PC-3 (cell line): Measurements from ENCODE around the gene ABCB7.

Source experiments
- EZH2phosphoT487 ChIP-seq: fragments of 300-600 bp; sonication (generic); IDR thresholded peaks from 2 replicates; pipeline ENCODE4 v1.6.1; 2018; ENCODE audit warnings: mild to moderate bottlenecking, antibody characterized with exemption, low read length, borderline replicate concordance
- TF ChIP-seq, protein P1 (sequence below): fragments of 300-600 bp; sonication (generic); conservative IDR thresholded peaks from 2 replicates; pipeline ENCODE4 v1.5.1; 2017; ENCODE audit warnings: antibody characterized with exemption, low read depth, mild to moderate bottlenecking, low read length

- TF ChIP-seq, protein P1, sequence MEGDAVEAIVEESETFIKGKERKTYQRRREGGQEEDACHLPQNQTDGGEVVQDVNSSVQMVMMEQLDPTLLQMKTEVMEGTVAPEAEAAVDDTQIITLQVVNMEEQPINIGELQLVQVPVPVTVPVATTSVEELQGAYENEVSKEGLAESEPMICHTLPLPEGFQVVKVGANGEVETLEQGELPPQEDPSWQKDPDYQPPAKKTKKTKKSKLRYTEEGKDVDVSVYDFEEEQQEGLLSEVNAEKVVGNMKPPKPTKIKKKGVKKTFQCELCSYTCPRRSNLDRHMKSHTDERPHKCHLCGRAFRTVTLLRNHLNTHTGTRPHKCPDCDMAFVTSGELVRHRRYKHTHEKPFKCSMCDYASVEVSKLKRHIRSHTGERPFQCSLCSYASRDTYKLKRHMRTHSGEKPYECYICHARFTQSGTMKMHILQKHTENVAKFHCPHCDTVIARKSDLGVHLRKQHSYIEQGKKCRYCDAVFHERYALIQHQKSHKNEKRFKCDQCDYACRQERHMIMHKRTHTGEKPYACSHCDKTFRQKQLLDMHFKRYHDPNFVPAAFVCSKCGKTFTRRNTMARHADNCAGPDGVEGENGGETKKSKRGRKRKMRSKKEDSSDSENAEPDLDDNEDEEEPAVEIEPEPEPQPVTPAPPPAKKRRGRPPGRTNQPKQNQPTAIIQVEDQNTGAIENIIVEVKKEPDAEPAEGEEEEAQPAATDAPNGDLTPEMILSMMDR = no peak
- TF ChIP-seq EZH2phosphoT487 = no peak
These were observed 40.2 kb downstream of the ABCB7 start for GRCh38 chrX:75115707-75116413.
